Natural killer cell (primary cell): ENCODE results near the gene TBCEL. TPM values are rescaled to one million over a fixed set of nuclear protein-coding genes. Genes with fewer than 3 reads are reported as not detected.
"Not testable (repeated sequence)": the region's sequence is repeated elsewhere in the genome, so short reads cannot be mapped to it uniquely, and the experiment has no call there.

Experiments
- ATAC-seq, 3 donors: fragments of 150-1000 bp in 2 of 3; fragments of 200-7000 bp in 1 of 3; cut with Tn5 transposase; 1 replicate in 1 of 3; 2 replicates in 2 of 3; pipeline ENCODE4 v1.10.0; 2021; ENCODE audit warnings: mild to moderate bottlenecking in 2 of 3, moderate library complexity in 2 of 3
- DNase-seq, 2 donors: peaks; one replicate each; pipeline versions ENCODE4 v3.0.0 to v3.0.0-alpha.2; 2013 to 2021; ENCODE audit warnings: mixed read lengths in 1 of 2
- H3K27ac ChIP-seq: one replicate; pipeline ENCODE4 v1.5.1; 2013; ENCODE audit warnings: mild to moderate bottlenecking, low read length
- H3K27me3 ChIP-seq: one replicate; pipeline ENCODE4 v1.6.1; 2013; ENCODE audit warnings: low read length; ENCODE audit not compliant: control insufficient read depth, insufficient read depth
- H3K36me3 ChIP-seq: one replicate; pipeline ENCODE4 v1.6.1; 2013; ENCODE audit warnings: low read length; ENCODE audit not compliant: control insufficient read depth, insufficient read depth
- H3K4me1 ChIP-seq: one replicate; pipeline ENCODE4 v1.6.1; 2013; ENCODE audit warnings: low read length; ENCODE audit not compliant: control insufficient read depth, insufficient read depth
- H3K4me3 ChIP-seq: one replicate; pipeline ENCODE4 v1.5.1; 2013; ENCODE audit warnings: low read length
- H3K9me3 ChIP-seq: one replicate; pipeline ENCODE4 v1.6.1; 2013; ENCODE audit warnings: low read length; ENCODE audit not compliant: control insufficient read depth, insufficient read depth
- H3K27ac Mint-ChIP-seq, 2 donors: one replicate each; pipeline ENCODE4 v1.8.0; 2022; ENCODE audit warnings: mild to moderate bottlenecking in 2 of 2, mixed read lengths in 2 of 2, moderate library complexity in 1 of 2
- H3K27me3 Mint-ChIP-seq, 2 donors: one replicate each; pipeline ENCODE4 v1.8.0; 2022; ENCODE audit warnings: low read depth in 2 of 2, mixed read lengths in 2 of 2
- H3K36me3 Mint-ChIP-seq: one replicate; pipeline ENCODE4 v1.8.0; 2022; ENCODE audit warnings: mixed read lengths
- H3K4me1 Mint-ChIP-seq, 2 donors: one replicate each; pipeline ENCODE4 v1.8.0; 2022; ENCODE audit warnings: mixed read lengths in 2 of 2
- H3K4me3 Mint-ChIP-seq: one replicate; pipeline ENCODE4 v1.8.0; 2022; ENCODE audit warnings: mild to moderate bottlenecking, moderate library complexity, mixed read lengths
- H3K9me3 Mint-ChIP-seq, 2 donors: one replicate each; pipeline ENCODE4 v1.8.0; 2022; ENCODE audit warnings: mixed read lengths in 2 of 2
- WGBS: methylation state at CpG from one replicate; pipeline ENCODE4 v1.1.7; 2013; ENCODE audit warnings: missing lambda C conversion rate; ENCODE audit not compliant: insufficient coverage; 5-methylcytosine and 5-hydroxymethylcytosine counted together
- intact Hi-C: fragments of 100-400 bp; cut with micrococcal nuclease; formaldehyde crosslinking; loops from one replicate; pipeline ENCODE4 v1.14.2; 2022
- total RNA-seq, 4 donors: library from RNA; stranded (reverse); fragments of 120-200 nt in 1 of 4; gene quantifications; one replicate each; pipeline versions ENCODE4 v1.2.3 to v1.2.4, GENCODE V29; 2013 to 2022
- TF ChIP-seq, protein P1 (sequence below): fragments of 200-600 bp; IDR thresholded peaks from one replicate; pipeline ENCODE4 v1.8.0; 2022; ENCODE audit warnings: antibody characterized with exemption

TBCEL gene
- total RNA-seq, 3 donors from 2014 or later (not counting 1 experiment from before 2014, with no cell fraction given) = 34.0 to 40.2 (median 37.9) TPM

GRCh38 chr11:121024989-121025388, 1.1 kb downstream of the TBCEL start:
- H3K36me3 ChIP-seq = no peaks in the 10 kb centered on the region
- TF ChIP-seq, protein P1, sequence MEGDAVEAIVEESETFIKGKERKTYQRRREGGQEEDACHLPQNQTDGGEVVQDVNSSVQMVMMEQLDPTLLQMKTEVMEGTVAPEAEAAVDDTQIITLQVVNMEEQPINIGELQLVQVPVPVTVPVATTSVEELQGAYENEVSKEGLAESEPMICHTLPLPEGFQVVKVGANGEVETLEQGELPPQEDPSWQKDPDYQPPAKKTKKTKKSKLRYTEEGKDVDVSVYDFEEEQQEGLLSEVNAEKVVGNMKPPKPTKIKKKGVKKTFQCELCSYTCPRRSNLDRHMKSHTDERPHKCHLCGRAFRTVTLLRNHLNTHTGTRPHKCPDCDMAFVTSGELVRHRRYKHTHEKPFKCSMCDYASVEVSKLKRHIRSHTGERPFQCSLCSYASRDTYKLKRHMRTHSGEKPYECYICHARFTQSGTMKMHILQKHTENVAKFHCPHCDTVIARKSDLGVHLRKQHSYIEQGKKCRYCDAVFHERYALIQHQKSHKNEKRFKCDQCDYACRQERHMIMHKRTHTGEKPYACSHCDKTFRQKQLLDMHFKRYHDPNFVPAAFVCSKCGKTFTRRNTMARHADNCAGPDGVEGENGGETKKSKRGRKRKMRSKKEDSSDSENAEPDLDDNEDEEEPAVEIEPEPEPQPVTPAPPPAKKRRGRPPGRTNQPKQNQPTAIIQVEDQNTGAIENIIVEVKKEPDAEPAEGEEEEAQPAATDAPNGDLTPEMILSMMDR = no peak
- peak in 1 of 2 donors; percentile 20 for DNase-seq
- peaks cover 16% of the 10 kb centered on the region for H3K4me1 ChIP-seq
- intact Hi-C loops = no loop called here
- H3K27ac Mint-ChIP-seq = peak overlapping the region; percentile 74 to 94
- peak overlapping the region; percentile 83 for H3K4me3 Mint-ChIP-seq
- no peaks in the 10 kb centered on the region for H3K9me3 Mint-ChIP-seq
- no peak overlapping the region for H3K4me3 ChIP-seq
- ATAC-seq = peak in 1 of 3 donors; percentile 51
- peaks cover 4 to 7% of the 10 kb centered on the region in 2 donors for H3K27me3 Mint-ChIP-seq
- H3K27ac ChIP-seq = no peak overlapping the region
- H3K36me3 Mint-ChIP-seq = no peaks in the 10 kb centered on the region
- H3K27me3 ChIP-seq = no peaks in the 10 kb centered on the region
- no peaks in the 10 kb centered on the region for H3K9me3 ChIP-seq
- 81% methylated on average over 3 of the region's 3 CpGs for WGBS
- H3K4me1 Mint-ChIP-seq = peaks cover 38 to 43% of the 10 kb centered on the region in 2 donors

DNA sequence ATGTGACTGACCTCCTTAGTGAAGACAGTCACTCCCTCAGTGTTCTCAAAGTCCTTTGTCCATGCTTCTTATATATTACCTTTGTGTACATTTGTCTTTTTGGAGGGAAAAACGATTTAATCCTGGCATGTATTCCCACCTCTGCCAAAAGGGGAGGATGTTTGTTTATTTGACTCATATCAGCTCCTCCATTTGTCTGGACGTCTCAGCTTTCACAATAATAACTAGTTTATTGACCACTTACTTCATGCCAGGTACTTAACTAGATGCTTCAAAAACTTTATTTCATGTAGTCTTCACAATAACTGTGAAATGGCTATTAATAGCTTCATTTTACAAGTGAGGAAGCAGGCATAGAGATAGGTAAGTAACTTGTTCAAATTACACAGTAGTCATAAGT, 5.3 kb downstream of the TBCEL start:
- Histone ChIP-seq H3K27ac (no peak overlapping the region), H3K4me1 (peaks cover 10% of the 10 kb centered on the region), H3K4me3 (no peak overlapping the region), H3K36me3 (no peaks in the 10 kb centered on the region), H3K9me3 (no peaks in the 10 kb centered on the region), H3K27me3 (no peaks in the 10 kb centered on the region)
- TF ChIP-seq, protein P1 = no peak
- no peak overlapping the region for H3K27ac Mint-ChIP-seq
- no peaks in the 10 kb centered on the region for H3K36me3 Mint-ChIP-seq
- no peaks in the 10 kb centered on the region for H3K9me3 Mint-ChIP-seq
- H3K4me1 Mint-ChIP-seq = peaks cover 34 to 36% of the 10 kb centered on the region in 2 donors
- no peak for ATAC-seq
- H3K27me3 Mint-ChIP-seq = no peaks in the 10 kb centered on the region
- DNase-seq = no peak
- intact Hi-C loops = no loop called here
- H3K4me3 Mint-ChIP-seq = no peak overlapping the region
- 83% methylated on average over 1 of the region's 2 CpGs for WGBS

DNA sequence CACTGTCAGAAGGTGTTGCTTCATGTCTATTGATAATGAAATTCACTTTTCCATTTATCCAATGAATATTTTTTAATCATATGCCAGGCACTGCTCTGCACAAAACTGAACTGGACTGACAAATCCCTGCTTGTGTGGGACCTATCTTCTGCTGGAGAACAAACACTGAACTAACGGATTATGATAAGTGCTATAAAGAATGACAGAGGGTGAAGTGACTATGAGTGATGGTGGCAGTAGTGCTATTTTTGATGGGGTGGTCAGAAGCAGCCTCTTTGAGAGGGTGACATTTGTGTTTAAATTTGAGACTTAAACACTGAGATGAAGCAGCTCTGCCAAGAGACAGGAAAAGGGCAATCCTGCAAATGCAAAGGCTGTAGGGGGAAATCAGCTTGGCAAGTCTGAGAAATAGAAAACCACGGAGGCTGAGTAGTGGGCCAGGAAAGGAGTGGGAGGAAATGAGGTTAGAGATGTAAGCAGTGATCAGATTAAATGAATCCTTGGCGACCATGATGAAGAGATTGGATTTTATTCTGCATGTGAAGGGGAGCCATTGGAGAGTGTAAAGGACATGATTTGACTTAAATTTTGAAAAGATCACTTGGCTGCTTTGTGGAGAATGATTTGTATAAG, 6.0 kb downstream of the TBCEL start:
- TF ChIP-seq, protein P1 = no peak
- ATAC-seq (no peak), DNase-seq (no peak)
- Histone ChIP-seq H3K4me3 (no peak overlapping the region), H3K9me3 (no peaks in the 10 kb centered on the region), H3K36me3 (no peaks in the 10 kb centered on the region), H3K27ac (no peak overlapping the region), H3K4me1 (peaks cover 3% of the 10 kb centered on the region), H3K27me3 (no peaks in the 10 kb centered on the region)
- Mint-ChIP-seq H3K4me1 (peaks cover 28% of the 10 kb centered on the region in 2 donors), H3K27ac (peak overlapping the region in 1 of 2 donors; percentile 58), H3K4me3 (no peak overlapping the region), H3K9me3 (no peaks in the 10 kb centered on the region), H3K27me3 (no peaks in the 10 kb centered on the region), H3K36me3 (no peaks in the 10 kb centered on the region)
- intact Hi-C loops = no loop called here
- WGBS = 37% methylated on average over 3 of the region's 3 CpGs

DNA sequence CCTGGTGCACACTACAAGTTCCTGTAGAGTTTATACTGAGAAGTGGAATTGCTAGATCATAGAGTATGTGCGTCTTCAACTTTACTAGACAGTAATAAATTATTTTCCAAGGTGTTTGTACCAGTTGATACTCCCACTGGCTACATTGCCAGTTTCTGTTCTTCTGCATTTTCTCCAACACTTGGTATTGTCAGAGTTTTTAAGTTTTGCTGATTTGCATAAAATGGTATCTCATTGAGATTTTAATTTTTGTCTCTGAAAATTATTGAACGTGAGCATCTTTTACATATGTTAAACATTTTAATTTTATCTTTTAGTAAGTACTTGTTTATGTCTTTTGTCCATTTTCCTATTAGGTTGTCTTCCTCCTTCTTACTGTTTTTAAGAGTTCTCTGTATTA, 7.3 kb downstream of the TBCEL start:
- intact Hi-C loops = no loop called here

DNA sequence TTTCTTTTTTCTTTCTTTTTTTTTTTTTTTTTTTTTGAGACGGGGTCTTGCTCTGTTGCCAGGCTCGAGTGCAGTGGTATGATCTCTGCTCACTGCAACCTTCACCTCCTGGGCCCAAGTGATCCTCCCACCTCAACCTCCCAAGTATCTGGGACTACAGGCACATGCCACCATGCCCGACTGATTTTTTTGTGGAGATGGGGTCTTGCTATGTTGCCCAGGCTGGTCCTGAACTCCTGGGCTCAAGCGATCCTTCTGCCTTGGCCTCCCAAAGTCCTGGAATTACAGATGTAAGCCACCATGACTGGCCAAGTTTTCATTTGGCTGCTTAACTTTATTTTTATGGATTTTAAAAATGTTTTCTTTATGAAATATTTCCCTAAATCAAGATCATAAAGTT, 7.7 kb downstream of the TBCEL start:
- H3K9me3 ChIP-seq, H3K36me3 Mint-ChIP-seq, H3K4me3 Mint-ChIP-seq, H3K27me3 Mint-ChIP-seq, H3K4me1 ChIP-seq, H3K36me3 ChIP-seq, H3K4me3 ChIP-seq, ATAC-seq, H3K27ac ChIP-seq, H3K27ac Mint-ChIP-seq, H3K9me3 Mint-ChIP-seq, DNase-seq, intact Hi-C loops, H3K27me3 ChIP-seq: not testable (repeated sequence)
- WGBS = 100% methylated on average over 2 of the region's 4 CpGs
- peaks cover 32 to 34% of the 10 kb centered on the region in 2 donors for H3K4me1 Mint-ChIP-seq

More for the DNA sequence above, 7.3 kb downstream of the TBCEL start:
- Mint-ChIP-seq H3K36me3 (no peaks in the 10 kb centered on the region), H3K4me3 (no peak overlapping the region), H3K27me3 (no peaks in the 10 kb centered on the region), H3K27ac (no peak overlapping the region), H3K9me3 (no peaks in the 10 kb centered on the region), H3K4me1 (peaks cover 27 to 29% of the 10 kb centered on the region in 2 donors)
- TF ChIP-seq, protein P1 = no peak
- Histone ChIP-seq H3K27me3 (no peaks in the 10 kb centered on the region), H3K4me3 (no peak overlapping the region), H3K9me3 (no peaks in the 10 kb centered on the region), H3K36me3 (no peaks in the 10 kb centered on the region), H3K27ac (no peak overlapping the region), H3K4me1 (no peaks in the 10 kb centered on the region)
- WGBS = no CpG with 5 or more reads among the region's 2 CpGs
- no peak for DNase-seq
- no peak for ATAC-seq
